Stimulated activated effector memory CD8-positive, alpha-beta T cell treated with anti-CD3 and anti-CD28 coated beads, Interleukin-12 subunit alpha, Interleukin-12 subunit beta, amount 100 ng/mL, for 72 hours (primary cell): ENCODE results near the gene ARF5.

ENCODE experiments used
- ATAC-seq: fragments of 150-1000 bp; cut with Tn5 transposase; 2 replicates; pipeline ENCODE4 v1.10.0; 2021
- DNase-seq, 2 donors: peaks; one replicate each; pipeline ENCODE4 v3.0.0; 2021 to 2022; ENCODE audit warnings: low spot score in 2 of 2
- H3K27ac Mint-ChIP-seq: one replicate; pipeline ENCODE4 v1.8.0; 2022; ENCODE audit warnings: mild to moderate bottlenecking, mixed read lengths
- H3K36me3 Mint-ChIP-seq: one replicate; pipeline ENCODE4 v1.8.0; 2022; ENCODE audit warnings: mild to moderate bottlenecking, mixed read lengths
- H3K4me1 Mint-ChIP-seq: one replicate; pipeline ENCODE4 v1.8.0; 2022; ENCODE audit warnings: mixed read lengths
- H3K4me3 Mint-ChIP-seq: one replicate; pipeline ENCODE4 v1.8.0; 2022; ENCODE audit warnings: mild to moderate bottlenecking, mixed read lengths
- H3K9me3 Mint-ChIP-seq: one replicate; pipeline ENCODE4 v1.8.0; 2022; ENCODE audit warnings: mixed read lengths

The ARF5 gene

DNA sequence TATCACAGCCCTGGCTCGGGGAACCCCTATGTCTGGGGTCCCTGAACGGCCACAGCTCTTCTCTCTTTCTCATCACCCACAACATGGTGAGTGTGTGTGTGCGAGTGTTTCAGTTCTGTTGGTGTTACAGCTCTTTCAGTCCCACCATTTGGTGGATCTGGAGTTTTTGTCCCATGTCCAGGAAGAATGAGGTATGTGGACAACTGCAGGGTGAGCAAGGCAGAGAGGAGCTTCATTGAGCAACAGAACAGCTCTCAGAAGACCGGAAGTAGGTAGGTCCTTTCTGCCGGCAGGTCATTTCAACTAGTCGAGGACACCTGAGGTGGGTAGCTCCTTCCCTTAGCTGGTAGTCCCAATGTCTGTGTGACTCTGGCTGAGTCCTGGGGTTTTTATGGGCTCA lies 20.2 kb downstream of the ARF5 start:
- no peaks in the 10 kb centered on the region for H3K4me1 Mint-ChIP-seq
- H3K4me3 Mint-ChIP-seq = no peak overlapping the region
- H3K36me3 Mint-ChIP-seq = no peaks in the 10 kb centered on the region
- no peaks in the 10 kb centered on the region for H3K9me3 Mint-ChIP-seq
- H3K27ac Mint-ChIP-seq = no peak overlapping the region
- no peak for DNase-seq
- no peak for ATAC-seq

DNA sequence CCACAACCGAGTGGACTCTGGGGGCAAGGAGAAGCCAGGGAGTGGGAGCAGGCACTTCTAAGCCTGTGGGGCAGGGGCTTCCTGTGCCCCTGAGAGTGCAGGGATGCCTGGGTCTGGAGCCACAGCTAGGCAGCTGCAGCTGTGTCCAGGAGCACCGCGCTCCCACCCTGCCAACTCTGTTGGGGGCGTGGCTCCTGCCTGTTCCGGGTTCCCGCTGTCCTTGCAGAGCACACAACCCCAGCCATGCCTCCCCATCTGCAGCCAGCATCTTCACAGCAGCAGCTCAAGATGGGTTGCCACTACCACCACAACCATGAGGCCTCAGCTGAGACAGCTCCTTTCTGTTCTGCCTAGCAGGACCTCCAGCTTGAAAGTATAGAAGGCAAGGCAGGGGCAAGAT lies 21.1 kb downstream of the ARF5 start:
- Mint-ChIP-seq H3K36me3 (no peaks in the 10 kb centered on the region), H3K9me3 (no peaks in the 10 kb centered on the region), H3K27ac (no peak overlapping the region), H3K4me3 (no peak overlapping the region), H3K4me1 (no peaks in the 10 kb centered on the region)
- DNase-seq (no peak), ATAC-seq (no peak)

DNA sequence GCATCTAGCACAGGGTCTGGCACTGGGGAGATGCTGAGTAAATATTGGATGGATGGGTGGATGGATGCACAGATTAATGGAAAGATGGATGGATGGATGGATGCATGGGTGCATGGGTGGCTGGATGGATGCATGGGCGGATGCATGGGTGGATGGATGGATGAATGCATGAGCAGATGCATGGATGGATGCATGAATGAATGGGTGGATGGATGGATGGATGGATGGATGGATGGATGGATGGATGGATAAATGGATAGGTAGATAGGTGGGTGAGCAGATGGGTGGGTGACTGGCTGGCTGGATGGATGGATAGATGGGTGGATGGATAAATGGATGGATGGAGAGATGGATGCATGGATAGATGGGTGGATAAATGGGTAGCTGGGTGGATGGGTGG lies 24.1 kb downstream of the ARF5 start:
- Mint-ChIP-seq H3K27ac (no peak overlapping the region), H3K9me3 (no peaks in the 10 kb centered on the region), H3K4me1 (no peaks in the 10 kb centered on the region), H3K4me3 (no peak overlapping the region), H3K36me3 (no peaks in the 10 kb centered on the region)
- ATAC-seq (no peak), DNase-seq (no peak)

DNA sequence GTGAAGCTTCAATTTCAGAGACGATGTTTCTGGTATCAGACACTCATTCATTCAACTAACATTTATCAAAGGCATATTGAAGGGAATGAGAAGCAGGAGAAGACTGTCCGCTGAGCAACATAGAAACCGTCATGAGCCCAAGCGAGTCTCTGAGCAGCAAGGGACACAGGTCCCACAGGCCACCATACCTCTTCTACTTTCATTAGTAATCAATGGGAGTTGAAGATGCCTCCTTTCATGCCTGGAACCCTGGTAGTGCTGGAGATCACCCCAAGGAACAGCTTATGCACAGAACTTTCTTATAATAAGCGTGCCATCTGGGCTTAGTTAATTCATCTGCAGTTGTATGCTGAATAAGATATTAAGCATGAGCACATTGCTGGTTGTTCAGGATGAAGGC lies 28.5 kb downstream of the ARF5 start:
- no peak overlapping the region for H3K4me3 Mint-ChIP-seq

DNA sequence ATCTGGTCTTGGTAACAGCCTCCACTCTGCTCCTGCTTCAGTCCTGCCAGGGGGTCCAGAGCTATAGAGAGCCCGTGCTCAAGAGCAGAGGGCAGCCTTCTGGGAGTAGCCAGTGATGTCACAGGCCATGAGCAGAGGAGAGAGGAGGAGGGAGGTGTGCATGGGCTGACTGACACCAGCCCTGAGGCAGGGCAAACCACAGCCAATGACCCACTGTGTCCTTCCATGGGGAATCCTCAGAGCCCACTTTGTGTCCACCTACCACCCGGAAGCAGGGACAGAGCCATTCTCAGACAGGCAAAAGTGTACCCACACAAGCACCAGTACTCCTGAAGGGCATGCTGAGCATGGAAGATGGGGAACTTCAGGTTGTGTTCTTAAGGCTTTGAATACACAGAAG lies 29.8 kb downstream of the ARF5 start, which contains the start of gene PAX4:
PAX4 (minus strand) TSS at position 101 of the 400 bp plus-strand sequence. CDS start 2,214 bp downstream, outside the sequence.
- Mint-ChIP-seq H3K36me3 (no peaks in the 10 kb centered on the region), H3K4me3 (no peak within 1 kb of the TSS), H3K4me1 (peaks cover 13% of the 10 kb centered on the region), H3K27ac (no peak within 1 kb of the TSS), H3K9me3 (no peaks in the 10 kb centered on the region)
- no peak for DNase-seq
- no peak for ATAC-seq

More for the DNA sequence above, 28.5 kb downstream of the ARF5 start:
- ATAC-seq = no peak
- Mint-ChIP-seq H3K36me3 (no peaks in the 10 kb centered on the region), H3K4me1 (peaks cover 13% of the 10 kb centered on the region), H3K9me3 (no peaks in the 10 kb centered on the region), H3K27ac (no peak overlapping the region)
- no peak for DNase-seq

DNA sequence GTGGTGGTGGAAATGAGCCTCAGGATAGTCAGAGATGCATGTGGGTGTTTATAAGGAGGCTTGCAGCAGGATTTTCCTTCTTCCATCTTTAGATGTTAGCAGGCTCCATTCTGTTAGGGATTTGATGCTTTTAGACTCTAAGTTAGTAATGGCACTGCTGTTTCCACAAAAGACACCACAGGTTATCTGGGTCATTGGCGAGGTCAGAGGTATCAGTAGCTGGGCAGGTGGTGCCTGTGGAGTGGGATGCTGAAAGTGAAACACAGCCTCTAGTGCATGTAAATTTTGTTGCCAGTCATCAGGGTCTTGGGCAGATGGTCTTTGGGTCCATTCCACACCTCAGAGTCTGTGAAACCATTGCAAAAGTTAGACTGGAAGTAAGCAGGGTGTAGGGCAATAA lies 30.6 kb downstream of the ARF5 start:
- Mint-ChIP-seq H3K9me3 (no peaks in the 10 kb centered on the region), H3K36me3 (no peaks in the 10 kb centered on the region), H3K4me3 (no peak overlapping the region), H3K4me1 (peaks cover 13% of the 10 kb centered on the region), H3K27ac (no peak overlapping the region)
- no peak for ATAC-seq
- no peak for DNase-seq

DNA sequence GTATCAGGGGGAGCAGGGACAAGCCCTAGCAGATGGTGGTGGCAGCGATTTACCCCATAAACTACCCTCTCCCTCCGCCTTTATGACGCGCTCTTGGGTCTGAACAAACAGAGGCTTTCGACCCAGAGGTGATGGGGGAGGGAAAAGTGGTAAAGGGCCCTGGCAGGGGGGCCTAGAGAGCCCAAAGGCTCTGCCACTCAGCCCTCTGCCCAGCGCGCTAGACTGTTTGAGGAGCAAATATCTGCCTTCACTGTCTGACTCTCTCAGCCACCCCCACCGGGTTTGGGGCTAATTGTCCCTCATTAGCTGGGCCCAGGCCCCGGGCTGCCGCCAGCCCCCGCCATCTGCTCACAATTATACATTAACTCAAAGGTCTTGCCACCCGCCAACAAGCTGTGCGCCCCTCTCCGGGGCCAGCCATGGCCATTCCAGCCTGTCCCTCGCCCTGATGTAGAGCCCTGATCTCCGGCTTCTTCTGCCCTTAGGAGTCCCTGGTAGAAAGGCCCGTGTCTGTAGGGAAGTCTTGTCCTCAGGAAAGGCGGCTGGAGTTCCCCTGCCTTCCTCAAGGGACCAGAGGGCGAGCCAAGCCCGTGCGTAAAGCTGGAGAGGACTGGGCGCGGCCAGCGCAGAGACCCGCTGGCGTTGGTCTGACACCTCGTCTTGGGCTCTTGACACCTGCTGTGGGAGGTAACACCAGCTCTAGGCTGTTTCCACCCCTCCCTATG lies 31.6 kb downstream of the ARF5 start:
- H3K27ac Mint-ChIP-seq = no peak overlapping the region
- no peak for ATAC-seq

DNA sequence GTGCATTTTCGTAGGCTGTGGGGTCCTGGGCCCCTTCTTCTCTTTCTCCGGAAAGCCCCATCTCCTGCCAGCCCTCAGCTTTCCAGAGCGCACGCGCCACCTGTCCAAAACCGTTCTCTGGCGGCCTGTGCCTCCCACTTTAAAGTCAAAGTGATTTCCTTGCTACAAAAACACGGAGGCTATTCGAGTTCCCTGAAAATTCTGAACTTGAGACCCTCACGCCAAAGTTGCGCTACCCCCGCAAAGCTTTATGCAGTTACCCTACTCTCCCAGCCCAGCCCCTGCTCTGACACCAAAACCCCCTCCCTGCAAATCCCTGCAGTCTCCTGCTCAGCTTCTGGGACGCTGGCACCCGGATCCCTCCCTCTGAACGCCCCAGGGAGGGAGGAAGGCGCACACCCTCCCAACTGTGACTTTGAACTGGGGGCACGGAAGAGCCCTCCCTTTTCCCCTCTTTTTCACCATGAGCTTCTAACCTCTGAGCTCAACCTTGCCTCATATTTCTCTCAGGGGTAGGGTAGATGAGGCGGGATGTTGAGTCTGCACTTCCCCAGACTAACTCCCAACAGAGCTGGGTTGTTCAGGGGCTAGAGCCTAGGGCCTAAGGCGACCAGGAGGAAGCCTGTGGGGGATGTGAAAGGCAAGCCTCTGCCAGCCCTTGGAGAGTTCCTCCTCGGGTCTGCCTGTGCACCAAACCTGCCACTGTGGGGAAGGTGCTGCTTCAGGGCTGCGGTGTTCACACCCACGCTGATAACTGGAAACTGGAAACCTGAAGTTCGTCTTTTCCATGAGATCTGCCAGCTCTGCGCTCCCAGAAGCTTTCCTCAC lies 32.4 kb downstream of the ARF5 start:
- H3K36me3 Mint-ChIP-seq = no peaks in the 10 kb centered on the region
- H3K27ac Mint-ChIP-seq = no peak overlapping the region
- no peaks in the 10 kb centered on the region for H3K9me3 Mint-ChIP-seq
- peaks cover 13% of the 10 kb centered on the region for H3K4me1 Mint-ChIP-seq
- ATAC-seq (peak; percentile 19), DNase-seq (no peak)
- peak overlapping the region; percentile 5 for H3K4me3 Mint-ChIP-seq

More for the DNA sequence above, 31.6 kb downstream of the ARF5 start:
- no peaks in the 10 kb centered on the region for H3K9me3 Mint-ChIP-seq
- no peaks in the 10 kb centered on the region for H3K36me3 Mint-ChIP-seq
- no peak for DNase-seq
- H3K4me1 Mint-ChIP-seq = peaks cover 13% of the 10 kb centered on the region
- H3K4me3 Mint-ChIP-seq = no peak overlapping the region

DNA sequence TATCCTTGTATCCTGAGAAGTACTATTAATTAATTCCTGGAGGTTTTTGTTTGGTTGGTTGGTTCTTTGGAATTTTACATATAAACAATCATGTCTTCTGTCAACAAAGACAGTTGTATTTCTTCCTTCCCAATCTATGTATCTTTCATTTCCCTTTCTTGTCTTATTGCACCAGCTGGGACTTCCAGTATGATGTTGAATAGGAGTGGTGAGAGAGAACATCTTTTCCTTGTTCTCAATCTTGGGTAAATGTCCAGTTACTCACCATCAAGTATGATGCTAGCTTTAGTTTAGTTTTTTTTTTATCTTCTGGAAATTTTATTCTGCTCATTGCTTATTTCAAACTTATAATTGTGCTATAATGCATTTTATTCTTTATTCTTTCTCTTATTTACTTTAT lies 37.1 kb downstream of the ARF5 start:
- no peaks in the 10 kb centered on the region for H3K9me3 Mint-ChIP-seq
- peaks cover 16% of the 10 kb centered on the region for H3K4me1 Mint-ChIP-seq
- H3K4me3 Mint-ChIP-seq = no peak overlapping the region
- H3K27ac Mint-ChIP-seq = no peak overlapping the region
- no peak for DNase-seq
- no peaks in the 10 kb centered on the region for H3K36me3 Mint-ChIP-seq
- ATAC-seq = no peak

DNA sequence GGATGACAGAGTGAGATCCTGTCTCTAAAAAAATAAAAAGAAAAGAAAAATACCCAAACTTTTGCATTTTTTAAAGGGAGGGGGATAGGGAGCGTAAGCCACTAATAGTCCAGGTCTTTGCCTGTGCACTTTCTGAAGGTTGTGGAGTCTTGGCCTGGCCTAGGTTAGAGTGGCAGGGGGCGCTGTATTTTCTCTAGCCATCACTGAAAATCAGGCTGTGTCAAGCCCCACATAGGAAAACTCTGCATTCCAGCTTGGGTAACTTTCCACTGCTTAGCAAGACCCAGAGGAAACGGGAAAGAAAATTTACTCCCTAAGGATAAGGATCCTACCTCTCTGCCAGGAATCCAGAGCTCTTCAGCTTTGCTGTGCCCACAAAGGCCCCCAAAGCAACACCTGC lies 40.2 kb downstream of the ARF5 start:
- no peaks in the 10 kb centered on the region for H3K36me3 Mint-ChIP-seq
- H3K9me3 Mint-ChIP-seq = no peaks in the 10 kb centered on the region
- no peak for ATAC-seq
- no peak overlapping the region for H3K4me3 Mint-ChIP-seq
- H3K27ac Mint-ChIP-seq = no peak overlapping the region
- H3K4me1 Mint-ChIP-seq = peaks cover 6% of the 10 kb centered on the region
- DNase-seq = no peak

DNA sequence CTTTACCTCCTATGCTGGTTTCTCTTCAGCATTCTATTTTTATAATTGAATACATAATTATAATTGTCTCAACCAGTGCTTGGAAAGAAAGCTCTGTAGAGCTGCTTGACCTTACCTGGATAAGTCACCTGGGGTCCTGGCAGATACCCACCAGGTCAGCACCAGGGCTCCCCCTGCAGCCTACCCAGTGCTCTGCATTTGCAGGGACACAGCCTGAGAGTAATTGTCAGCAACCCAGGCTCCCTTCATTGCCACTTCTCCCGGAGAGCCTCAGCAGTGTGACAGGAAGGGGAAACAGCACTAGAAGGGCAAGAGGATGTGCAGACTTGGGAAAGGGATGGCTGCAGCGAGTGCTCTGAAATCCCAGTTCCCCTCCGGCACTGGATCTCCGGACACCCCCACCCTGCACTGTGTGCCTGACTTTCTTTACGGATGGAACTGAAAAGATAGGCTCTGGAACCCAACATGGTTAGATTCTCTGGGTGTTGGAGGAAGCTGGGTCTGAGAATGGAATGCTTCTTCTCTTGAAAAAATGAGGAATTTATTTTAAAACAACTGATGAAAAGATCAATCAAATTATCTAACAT lies 41.1 kb downstream of the ARF5 start:
- ATAC-seq (peak; percentile 71), DNase-seq (peak in 1 of 2 donors; percentile 57)
- H3K9me3 Mint-ChIP-seq = no peaks in the 10 kb centered on the region
- H3K4me3 Mint-ChIP-seq = no peak overlapping the region
- H3K4me1 Mint-ChIP-seq = peaks cover 6% of the 10 kb centered on the region
- no peaks in the 10 kb centered on the region for H3K36me3 Mint-ChIP-seq
- H3K27ac Mint-ChIP-seq = no peak overlapping the region

DNA sequence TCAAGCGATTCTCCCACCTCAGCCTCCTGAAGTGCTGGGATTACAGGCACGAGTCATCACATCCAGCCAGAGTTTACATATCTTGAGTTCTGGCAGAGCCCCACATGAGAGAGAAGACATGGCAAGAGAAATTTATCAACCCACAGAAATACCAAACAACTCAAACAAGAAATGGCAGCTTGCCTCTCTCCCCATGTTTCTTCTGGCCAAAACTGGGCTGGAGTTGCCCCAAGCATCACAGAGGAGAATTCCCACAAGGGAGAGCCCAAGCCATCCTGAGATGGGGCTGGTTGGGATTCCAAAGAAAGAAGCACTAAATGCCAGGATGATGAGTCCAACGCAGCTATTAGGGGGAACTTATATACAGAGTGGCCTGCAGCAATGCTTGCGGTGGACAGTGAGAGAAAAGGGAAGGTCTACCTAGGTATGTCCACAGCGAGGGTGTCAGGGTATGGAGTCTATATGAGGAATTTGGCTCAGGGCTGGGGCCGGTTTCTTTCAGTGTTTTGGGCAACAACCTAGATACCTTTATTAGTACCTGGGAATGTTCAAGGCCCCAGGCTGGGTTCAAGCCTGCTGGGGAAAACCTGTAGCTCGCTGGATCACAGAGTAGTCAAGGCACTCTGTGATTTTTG lies 44.2 kb downstream of the ARF5 start:
- Mint-ChIP-seq H3K27ac (no peak overlapping the region), H3K36me3 (no peaks in the 10 kb centered on the region), H3K4me1 (peaks cover 6% of the 10 kb centered on the region), H3K4me3 (no peak overlapping the region), H3K9me3 (no peaks in the 10 kb centered on the region)
- ATAC-seq (no peak), DNase-seq (no peak)

DNA sequence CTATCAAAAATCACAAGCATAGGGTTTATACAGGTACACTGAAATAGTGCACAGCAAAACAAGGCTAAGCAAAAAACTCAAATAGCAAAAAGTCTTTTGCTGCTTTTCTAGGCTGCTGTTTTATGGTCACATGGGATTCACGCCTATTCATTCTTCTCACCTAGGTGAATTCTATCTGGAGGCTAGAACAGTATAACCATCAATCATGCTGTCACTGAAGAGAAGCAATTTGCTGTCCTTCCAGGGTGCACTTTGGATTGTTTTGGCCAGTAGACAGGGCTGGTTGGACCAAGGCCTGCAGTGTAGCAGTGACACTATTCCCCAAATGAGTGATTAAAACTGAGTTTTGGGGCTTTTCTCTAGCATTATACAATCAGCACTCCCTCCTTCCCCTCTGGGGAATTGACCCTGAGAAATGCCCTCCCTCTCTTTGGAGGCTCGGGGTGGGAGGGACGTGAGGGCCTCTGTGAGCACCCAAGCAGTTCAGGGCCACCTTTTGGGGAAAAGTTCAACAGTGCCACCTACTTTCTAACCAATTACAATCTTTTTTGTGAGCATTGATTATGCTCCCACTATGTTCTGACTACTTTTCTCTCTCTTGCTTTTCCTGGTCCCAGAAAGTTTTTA lies 47.6 kb downstream of the ARF5 start:
- no peaks in the 10 kb centered on the region for H3K4me1 Mint-ChIP-seq
- no peak overlapping the region for H3K4me3 Mint-ChIP-seq
- H3K36me3 Mint-ChIP-seq = no peaks in the 10 kb centered on the region
- H3K27ac Mint-ChIP-seq = no peak overlapping the region
- ATAC-seq = no peak
- DNase-seq = no peak
- no peaks in the 10 kb centered on the region for H3K9me3 Mint-ChIP-seq

DNA sequence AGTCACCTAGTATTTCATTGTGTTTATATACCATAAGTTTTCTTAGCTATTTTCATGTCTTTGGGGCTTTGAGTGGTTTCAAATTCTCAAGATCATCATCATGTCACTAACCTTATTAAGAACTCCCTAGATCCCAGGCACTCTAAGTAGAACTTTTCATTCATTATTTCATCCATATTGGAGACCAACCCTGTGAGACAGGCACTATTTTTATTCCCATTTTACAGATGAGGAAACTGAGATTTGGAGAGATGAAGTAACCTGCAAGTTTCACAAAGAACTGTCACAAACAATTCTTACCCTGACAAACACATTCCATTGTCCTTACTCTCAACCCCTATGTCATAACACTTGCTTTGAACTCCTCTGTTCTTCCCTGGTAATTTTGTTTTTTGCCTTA lies 50.0 kb downstream of the ARF5 start:
- no peak overlapping the region for H3K4me3 Mint-ChIP-seq
- no peak overlapping the region for H3K27ac Mint-ChIP-seq
- no peaks in the 10 kb centered on the region for H3K4me1 Mint-ChIP-seq

More for the DNA sequence above, 50.0 kb downstream of the ARF5 start:
- H3K36me3 Mint-ChIP-seq = no peaks in the 10 kb centered on the region
- DNase-seq (no peak), ATAC-seq (no peak)
- no peaks in the 10 kb centered on the region for H3K9me3 Mint-ChIP-seq
